ENCODE results near the gene PIH1D1. TPM values are rescaled to one million over a fixed set of nuclear protein-coding genes. Genes with fewer than 3 reads are reported as not detected.

PIH1D1 gene
- total and polyA plus RNA-seq, 2 of the 8 experiments (the other 6 are each of a cell fraction or from before 2014, with no cell fraction given), result 146 to 195 TPM

DNA sequence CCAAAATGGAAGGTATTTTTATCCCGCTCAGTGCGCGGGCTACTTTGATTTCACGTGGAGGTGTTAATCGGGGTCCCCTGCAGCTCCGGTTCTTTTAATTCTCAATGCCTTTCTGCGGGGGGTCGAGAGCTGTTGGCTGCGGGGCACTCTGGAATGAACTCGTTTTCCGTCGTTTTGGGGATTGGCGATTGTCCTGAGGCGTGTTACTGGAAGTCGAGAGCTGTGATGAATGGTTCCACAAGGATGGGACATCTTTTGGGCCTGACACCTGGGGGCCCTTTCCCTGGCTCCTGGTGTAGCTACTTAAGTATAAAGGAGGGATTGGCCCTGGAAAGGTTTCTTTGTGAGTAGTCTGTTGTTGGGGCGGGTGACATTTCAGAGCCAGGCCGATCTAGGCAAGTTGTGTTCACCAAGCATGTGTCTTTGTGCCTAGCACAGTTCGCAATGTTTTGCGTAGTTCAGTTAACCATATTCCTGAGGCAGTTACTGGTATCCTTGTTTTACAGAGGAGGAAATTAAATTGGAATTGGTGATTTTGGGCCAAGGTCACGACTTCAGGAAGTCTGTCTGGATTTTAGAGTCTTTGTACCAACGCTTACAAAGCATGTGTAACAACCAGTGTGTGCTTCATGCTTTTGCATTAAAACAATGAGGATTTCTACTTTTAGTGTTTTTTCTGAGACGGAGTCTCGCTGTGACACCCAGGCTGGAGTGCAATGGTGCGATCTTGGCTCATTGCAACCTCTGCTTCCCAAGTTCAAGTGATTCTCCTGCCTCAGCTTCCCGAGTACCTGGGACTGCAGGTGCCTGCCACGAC is 36.6 kb upstream of the PIH1D1 start (continued):
- TF ChIP-seq, protein P1, sequence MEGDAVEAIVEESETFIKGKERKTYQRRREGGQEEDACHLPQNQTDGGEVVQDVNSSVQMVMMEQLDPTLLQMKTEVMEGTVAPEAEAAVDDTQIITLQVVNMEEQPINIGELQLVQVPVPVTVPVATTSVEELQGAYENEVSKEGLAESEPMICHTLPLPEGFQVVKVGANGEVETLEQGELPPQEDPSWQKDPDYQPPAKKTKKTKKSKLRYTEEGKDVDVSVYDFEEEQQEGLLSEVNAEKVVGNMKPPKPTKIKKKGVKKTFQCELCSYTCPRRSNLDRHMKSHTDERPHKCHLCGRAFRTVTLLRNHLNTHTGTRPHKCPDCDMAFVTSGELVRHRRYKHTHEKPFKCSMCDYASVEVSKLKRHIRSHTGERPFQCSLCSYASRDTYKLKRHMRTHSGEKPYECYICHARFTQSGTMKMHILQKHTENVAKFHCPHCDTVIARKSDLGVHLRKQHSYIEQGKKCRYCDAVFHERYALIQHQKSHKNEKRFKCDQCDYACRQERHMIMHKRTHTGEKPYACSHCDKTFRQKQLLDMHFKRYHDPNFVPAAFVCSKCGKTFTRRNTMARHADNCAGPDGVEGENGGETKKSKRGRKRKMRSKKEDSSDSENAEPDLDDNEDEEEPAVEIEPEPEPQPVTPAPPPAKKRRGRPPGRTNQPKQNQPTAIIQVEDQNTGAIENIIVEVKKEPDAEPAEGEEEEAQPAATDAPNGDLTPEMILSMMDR (IDR thresholded peaks at IDR 0.05; ENCODE audit: control extremely low read depth in 1 of 3, insufficient read depth in 1 of 3, low read depth in 1 of 3, low read length in 3 of 3), result no peak
- TF ChIP-seq TCF12 (IDR thresholded peaks at IDR 0.05; ENCODE audit: low read depth, low read length), result no peak
- TF ChIP-seq BACH1 (IDR thresholded peaks at IDR 0.05; ENCODE audit: low read length), result no peak
- peak; percentile 63 for TF ChIP-seq NANOG (IDR thresholded peaks at IDR 0.05; ENCODE audit: insufficient read depth, low read depth, low read length, poor library complexity, severe bottlenecking)
- TF ChIP-seq ASH2L (IDR thresholded peaks at IDR 0.05; ENCODE audit: low read length), result no peak
- peak; percentile 77; the same call in 1 of the 2 replicates for TF ChIP-seq POLR2AphosphoS5 (IDR thresholded peaks at IDR 0.05; ENCODE audit: low read depth, low read length)

All from H1 (cell line).